HUDEP-2 (cell line): ENCODE results near the gene ABCF1.
"Not testable (repeated sequence)": the region's sequence is repeated elsewhere in the genome, so short reads cannot be mapped to it uniquely, and the experiment has no call there.

Experiments used
- DNase-seq, 76 experiments: peaks; one replicate each; lab custom pipeline; 2025; ENCODE audit not compliant: unreplicated experiment in 76 of 76; lab: John Stamatoyannopoulos, UW

The ABCF1 gene

DNA sequence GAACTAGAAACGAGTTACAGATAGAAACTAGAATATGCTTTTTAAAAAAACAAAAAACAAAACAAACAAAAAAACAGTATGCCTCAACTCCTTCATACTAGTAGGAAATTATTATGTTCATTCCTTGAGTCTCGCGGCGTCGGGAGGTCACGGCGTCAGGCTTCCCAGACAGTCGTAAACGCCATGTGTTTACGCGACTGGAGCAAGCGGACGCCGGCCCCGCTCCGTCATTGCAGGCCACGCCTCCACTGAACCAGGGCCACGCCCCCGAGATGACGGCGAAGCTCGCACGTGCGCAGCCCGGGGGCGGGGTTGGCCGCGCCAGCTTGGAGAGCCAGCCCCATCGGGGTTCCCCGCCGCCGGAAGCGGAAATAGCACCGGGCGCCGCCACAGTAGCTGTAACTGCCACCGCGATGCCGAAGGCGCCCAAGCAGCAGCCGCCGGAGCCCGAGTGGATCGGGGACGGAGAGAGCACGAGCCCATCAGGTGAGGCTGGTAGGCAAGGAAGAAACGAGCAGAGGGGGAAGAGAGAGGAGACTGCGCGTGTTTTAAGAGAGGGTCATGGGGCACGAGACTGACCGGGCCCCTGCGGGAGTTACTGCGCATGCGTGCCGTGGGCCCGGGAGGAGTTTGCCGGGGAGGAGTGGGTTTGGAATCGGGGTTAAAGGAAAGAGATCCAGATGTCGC lies at the start of gene ABCF1:
Gene ABCF1, plus strand, starts transcription at position 368 of the 687 bp plus-strand sequence. Its CDS starts 46 bp downstream, at position 414.
- peak; percentile 64 to 100 (median 99) for DNase-seq

DNA sequence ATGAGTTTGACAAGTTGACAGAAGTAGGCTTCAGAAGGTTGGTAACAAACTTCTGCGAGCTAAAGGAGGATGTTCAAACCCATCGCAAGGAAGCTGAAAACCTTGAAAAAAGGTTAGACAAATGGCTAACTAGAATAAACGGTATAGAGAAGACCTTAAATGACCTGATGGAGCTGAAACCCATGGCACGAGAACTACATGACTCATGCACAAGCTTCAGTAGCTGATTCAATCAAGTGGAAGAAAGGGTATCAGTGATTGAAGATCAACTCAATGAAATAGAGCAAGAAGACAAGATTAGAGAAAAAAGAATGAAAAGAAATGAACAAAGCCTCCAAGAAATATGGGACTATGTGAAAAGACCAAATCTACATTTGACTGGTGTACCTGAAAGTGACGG lies 49.3 kb upstream of the ABCF1 start:
- not testable (repeated sequence) for DNase-seq

DNA sequence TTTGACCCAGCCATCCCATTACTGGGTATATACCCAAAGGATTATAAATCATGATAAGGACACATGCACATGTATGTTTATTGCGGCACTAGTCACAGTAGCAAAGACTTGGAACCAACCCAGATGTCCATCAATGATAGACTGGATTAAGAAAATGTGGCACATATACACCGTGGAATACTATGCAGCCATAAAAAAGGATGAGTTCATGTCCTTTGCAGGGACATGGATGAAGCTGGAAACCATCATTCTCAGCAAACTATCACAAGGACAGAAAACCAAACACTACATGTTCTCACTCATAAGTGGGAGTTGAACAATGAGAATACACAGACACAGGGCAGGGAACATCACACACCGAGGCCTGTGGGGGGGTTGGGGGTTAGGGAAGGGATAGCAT lies 44.8 kb upstream of the ABCF1 start:
- DNase-seq = not testable (repeated sequence)

DNA sequence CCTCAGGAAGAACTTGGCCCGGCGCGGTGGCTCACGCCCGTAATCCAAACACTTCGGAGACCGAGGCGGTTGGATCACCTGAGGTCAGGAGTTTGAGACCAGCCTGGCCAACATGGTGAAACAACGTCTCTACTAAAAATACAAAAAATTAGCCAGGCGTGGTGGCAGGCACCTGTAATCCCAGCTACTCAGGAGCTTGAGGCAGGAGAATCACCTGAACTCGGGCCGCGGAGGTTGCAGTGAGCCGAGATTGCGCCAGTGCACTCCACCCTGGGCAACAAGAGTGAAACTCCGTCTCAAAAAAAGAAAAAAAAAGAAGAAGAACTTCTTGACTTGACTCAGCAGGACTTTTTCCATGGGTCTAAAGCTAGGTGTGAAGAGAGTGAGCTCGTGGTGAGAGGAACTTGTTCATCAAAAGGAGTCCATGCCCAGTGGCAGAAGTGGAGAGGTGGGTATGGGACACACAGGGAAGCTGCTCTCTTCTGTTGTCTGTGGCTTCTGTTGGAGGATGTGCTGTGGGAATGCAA lies 41.8 kb upstream of the ABCF1 start:
- DNase-seq = not testable (repeated sequence)

DNA sequence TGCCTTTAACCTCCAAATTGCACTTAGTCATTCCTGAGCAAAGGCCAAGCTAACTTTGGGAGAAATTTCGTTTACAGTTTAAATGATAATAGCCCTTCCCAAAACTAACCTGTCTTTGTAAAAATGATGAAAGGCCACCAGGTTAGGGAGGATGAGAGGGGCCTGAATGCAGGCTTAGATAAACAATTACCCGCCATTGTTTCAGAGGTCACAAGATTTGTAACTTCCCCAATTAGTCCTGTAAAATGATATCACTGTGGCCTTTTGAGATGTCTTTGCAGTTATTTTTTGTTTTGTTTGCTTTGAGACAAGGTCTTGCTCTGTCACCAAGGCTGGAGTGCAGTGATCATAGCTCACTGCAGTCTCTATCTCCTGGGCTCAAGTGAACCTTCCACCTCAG lies 41.2 kb upstream of the ABCF1 start:
- DNase-seq = no peak

DNA sequence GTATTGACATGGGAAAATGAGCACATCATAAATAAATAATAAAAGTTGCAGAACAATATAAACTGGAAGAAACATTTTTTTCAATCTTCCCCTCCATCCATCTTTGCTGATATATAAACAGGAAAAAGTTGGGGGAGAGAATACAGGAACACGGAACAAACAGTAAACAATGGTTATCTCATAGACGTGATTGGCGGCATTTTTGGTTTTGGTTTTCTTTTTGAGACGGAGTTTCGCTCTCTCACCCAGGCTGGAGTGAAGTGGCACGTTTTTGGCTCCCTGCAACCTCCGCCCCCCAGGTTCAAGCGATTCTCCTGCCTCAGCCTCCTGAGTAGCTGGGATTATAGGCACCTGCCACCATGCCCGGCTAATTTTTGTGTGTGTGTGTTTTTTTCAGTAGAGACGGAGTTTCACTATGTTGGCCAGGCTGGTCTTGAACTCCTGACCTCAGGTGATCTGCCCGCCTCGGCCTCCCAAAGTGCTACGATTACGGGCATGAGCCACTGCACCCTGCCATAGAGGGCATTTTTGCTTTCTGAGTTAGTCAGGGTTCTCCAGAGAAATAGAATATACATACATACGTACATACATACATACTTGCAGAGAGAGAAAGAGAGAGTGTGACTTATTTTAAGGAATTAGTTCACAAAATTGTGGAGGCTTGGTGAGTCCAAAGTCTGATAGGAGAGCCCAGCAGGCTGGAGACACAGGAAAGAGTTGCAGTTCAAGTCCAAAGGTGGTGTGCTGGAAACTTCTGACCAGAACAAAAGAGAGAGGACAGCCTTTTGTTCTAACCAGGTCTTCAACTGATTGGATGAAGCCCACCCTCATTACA lies 37.6 kb upstream of the ABCF1 start:
- DNase-seq = no peak

DNA sequence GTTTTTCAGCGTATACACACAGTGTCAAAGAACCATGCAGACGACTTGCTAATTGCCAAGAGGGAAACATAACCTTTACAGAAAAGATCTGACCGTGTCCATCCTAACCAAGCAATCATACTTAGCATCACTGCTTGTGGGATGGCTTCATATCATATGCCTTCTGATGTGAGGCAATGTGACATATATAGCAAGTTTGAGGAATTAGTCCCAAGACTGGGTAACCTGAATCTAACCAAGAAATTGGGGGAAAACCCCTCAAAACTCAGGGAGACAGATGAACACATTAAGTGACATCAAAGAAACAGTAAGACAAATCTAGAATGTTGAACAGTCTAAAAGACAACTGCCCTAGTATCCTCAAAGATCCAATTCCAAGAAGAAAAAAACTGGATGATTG lies 33.3 kb upstream of the ABCF1 start:
- no peak for DNase-seq

DNA sequence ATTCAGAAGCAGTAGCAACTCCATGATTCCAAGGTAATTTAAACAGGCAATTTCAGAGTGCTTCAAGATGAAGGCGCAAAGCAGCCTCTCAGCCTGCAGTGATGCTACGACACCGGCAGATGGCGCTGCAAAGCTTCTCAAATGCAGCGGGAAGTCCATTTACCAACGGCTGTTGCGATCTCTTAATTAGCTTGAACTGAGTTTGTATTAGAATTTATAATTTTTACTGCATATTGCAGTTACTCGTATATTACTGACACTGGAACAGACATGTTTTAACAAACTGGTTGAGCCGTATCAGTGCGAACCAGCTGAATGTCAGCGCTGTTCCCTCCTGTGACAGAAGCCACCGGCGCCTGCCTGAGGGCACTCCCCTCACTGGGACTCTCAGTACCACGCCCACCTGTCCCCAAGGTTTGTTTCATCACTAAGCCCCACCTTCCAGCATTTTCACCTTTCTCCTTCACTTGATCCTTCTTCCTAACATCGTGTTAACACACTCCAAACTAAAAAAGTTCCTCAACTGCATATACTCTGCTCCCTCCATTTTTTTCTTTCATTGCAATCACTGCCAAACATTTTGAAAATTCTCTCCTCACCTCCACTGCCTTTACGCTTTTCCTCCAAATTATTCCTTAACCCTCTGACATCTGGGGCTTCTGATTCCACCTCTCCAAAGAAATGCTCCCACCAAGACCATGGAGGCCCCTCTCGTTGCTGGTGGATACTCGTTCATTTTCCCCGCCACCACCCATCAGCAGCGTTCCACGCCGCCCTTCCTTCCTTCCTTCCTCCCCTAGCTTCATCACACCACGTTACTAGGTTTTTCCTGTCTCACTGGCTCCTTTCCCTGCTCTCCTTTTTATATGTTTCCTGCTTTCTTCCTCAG lies 29.5 kb upstream of the ABCF1 start:
- peak in 73 of 76 experiments; percentile 10 to 86 (median 66) for DNase-seq

DNA sequence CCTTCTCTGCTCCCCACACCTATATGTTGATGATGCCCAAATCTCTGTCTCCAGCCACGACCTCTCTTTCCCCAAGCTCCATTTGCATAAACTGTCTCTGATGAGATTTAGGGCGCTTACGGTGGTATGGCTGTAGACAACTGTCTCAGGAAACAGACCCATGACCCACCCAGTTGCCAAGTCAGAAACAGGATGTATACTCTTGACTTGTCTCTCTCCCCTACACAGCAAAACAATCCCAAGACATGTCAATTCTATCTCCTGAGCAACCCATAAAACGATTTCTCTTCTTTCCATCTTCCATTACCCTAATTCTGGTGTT lies 28.9 kb upstream of the ABCF1 start:
- no peak for DNase-seq

DNA sequence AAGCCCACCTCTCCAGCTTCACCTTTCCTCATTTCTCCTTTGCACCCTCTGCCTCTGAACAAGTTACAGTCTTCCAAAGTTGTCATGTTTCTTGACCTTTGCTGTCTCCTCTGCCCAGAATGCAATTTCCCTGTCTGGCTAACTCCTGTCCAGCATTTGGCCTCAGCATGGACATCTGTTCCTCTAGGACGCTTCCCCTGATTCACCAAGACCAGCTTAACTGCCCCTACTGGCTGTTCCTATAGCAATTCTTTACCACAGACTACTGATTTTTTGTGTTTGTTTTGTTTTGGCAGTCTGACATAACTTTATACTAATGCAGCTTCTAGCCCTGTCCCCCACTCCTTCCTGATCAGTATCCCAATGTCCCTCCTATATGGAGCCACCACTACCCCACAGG lies 28.3 kb upstream of the ABCF1 start:
- DNase-seq = no peak

DNA sequence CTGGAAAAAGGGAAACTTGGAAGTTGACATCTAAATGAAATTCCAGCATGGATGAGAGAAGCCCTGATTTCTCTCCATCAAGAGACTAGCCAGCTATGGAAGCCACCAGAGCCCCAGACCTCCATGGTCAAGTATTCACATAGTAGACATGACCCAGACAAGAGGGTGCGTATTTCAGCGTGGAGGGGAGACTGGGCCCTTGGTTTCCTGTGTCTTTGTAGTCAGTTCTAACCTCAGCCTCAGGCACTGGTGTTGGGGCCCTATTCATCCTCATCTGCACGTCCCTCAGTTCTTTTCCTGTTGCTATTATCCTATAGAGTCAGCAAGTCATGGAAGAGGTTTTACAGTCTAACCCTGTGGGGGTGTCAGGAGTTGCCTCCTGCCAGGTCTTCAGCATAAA lies 27.4 kb upstream of the ABCF1 start:
- no peak for DNase-seq

DNA sequence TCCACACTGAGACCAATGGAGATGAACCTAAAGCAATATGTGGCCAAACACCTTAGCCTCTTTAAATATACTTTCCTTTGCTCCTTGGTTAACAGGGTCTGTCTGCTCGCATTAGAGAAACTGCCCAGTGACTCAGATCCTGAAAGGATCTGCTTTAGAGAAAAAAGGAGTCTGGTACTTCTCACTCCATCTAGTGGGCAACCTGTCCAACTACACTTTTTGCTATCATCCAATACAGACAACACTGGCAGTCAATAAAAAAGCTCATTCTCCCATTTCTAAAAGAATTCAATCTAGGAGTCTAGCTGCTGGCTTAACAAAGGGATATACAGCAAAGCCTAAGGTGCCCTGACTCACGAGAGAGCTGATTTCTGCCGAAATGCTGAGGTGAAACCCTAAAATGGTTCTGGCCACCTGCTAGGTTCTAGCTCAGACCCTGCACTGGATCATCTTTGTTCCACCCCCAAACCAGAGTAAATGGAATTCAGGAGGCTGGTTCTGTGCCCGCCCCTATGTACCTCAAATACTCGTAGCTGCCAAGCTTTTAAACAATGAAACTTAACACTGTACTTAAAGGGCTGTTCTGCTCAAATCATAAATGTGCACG lies 26.5 kb upstream of the ABCF1 start:
- peak in 29 of 76 experiments; percentile 25 to 71 (median 47) for DNase-seq

DNA sequence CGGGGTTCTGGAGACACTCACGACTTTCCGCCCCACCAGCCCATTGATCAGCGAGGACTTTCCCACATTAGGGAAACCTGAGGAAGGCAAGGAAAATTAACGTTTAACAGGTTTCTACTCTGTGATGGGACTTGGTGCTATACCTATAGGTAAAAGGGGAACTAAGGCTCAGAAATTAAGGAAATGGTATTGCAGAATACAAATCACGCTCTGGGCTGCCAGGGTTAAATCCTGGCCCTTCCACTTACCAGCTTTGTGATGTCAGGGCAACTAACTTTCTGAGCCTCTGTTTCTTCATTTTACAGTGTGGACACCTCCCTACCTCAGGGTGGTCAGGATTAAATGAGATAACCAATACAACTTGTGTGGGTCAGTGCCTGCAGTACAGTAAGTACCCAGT lies 23.8 kb upstream of the ABCF1 start:
- no peak for DNase-seq

DNA sequence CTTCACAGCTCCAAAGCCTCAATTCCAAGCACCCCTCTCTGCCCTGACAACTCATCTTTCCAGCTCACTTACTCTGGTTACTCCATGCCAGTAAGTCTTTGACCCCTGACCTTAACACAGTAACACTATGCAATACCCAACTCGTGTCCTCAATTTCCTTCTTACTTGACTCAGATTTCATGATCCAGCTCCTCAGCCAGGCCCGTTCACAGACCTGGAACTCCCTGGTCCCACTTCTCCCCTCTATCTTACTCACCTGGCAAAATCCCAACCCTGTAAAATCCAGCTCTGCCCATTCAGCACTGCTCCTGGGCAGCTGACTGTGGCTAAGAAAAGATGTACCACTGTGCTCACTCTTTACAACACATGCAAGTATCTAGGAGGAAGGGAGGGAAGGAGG lies 22.9 kb upstream of the ABCF1 start:
- no peak for DNase-seq

DNA sequence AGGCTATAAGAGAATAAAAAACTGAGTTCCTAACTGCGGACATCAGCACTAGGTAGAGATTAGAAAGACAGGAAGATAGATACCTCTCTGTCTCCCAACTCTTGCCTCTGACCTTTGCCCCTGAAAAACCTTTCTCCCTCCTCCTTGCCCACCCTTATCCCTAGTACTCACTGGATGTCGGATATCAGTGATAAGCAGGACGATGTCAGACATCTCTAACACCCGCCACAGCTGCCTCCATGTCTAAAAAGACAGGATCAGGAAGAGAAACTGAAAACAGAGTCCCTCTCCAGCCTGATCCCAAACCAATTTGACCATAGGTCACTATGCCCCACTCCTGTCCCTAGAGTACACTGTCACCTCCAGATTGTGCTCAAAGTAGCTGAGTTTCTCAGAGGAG lies 16.8 kb upstream of the ABCF1 start:
- no peak for DNase-seq

DNA sequence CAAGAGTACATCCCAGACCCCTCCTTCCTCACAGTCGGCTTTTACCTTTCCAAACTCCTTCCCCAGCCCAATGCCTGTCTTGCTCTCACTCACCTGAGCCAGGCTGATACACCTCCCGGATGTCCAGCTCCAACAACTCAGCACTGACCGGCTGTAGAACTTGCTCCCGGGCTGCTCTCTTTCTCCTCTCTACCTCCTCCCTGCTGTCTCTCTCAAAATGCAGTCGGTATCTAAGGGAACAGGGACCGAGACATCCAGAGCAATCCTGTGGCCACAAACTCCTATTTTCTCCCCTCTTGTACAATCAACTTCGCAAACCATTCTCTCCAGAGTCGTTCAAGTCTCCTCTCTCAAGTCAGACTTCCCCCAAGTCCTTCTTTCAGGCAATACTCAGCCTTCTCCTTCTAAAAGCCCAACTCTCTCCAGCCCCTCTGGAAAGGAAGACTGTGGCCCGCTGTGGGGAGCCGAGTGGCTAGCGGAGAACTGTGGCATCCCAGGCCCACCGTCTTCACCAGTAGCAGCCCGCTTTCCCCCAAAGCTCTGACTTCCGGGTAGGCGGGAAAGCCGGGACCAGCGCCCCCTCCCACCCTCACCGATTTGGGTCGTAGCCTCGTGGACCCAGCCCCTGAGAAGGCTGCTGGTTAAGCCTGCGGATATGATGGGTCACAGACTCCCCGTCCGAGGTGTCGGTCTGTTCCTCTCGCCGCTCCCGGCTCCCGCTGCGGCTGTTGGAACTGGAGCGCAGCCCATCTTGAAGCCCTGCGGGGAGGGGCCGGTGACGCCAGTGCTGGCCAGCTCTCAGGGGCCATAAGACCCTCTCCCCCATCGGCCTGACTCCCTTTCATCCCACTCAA lies 16.1 kb upstream of the ABCF1 start:
- peak in 6 of 76 experiments; percentile 16 to 45 (median 31) for DNase-seq

DNA sequence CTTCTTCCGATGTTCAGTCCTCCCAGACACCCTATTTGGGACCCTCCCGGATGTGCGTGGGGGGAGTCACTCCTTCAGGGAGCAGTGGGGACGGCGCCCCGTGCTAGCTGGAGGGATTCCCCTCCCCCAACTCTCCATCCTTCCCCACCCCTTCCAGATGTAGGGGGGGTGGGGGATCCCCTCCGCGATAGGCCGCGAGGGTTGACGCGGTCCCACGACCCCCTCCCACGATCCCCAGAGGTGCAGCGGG lies 15.5 kb upstream of the ABCF1 start:
- DNase-seq = peak in 1 of 76 experiments; percentile 47

DNA sequence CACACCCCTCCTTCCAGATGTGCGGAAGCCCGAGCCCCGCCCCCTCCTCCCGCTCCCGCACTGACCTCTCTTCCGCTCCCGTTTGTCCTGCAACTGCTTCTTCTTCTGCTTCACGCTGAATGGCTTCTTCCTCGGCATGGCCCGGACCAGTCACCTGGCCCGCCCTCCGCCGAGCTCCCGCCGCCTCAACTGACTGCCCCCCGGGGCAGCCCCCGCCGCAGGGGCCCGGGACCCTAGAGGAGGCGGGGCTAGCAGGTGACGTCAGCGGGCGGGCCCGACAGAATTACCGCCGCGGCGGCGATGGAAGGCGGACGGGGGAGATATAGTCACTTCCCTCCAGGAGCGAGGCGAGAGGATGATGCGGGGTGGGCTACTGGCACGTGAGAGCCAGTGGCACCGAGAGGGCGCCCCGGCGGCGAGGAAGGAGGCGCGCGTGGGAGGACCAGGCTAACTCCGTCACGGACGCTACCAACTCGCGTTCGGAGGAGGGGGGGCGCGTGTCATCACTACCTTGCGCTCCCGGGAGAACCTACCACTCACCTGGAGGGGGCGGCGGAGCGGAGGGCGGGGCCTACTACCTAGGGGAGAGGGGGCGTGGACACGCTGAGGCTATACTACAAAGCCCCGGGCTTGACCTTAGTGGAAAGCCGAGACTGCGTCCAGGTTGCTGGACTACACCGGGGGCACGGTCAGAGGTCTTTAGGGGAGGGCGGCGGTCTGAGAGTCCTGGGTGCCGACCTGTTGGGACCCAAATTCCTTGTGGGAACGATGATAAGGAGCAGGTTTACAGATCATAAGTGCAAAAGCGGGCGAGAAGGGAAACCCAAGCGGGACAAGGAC lies 15.0 kb upstream of the ABCF1 start, which contains the start of gene GNL1:
Gene GNL1, minus strand, starts transcription at position 424 of the 840 bp plus-strand sequence. Its CDS starts 286 bp downstream, at position 138.
- DNase-seq = peak in 75 of 76 experiments; percentile 70 to 100 (median 92)
